Activated B cell treated with CpG ODN at 0.5 μM for 24 hours (primary cell): Measurements from ENCODE around the gene SHISA4. TPM values are rescaled to one million over a fixed set of nuclear protein-coding genes. Genes with fewer than 3 reads are reported as not detected.

Experiments used
- ATAC-seq: fragments of 200-7000 bp; cut with Tn5 transposase; one replicate; pipeline ENCODE4 v1.10.0; 2021; ENCODE audit warnings: low read depth, mild to moderate bottlenecking, moderate library complexity
- CTCF ChIA-PET: fragments of 350-600 bp; sonication (Branson Sonifier 250); formaldehyde crosslinking; loops from one replicate; lab custom pipeline; 2021; ENCODE audit warnings: antibody characterized with exemption; lab: Charles Lee
- POLR2A ChIA-PET: fragments of 350-600 bp; sonication (Branson Sonifier 250); formaldehyde crosslinking; loops from one replicate; lab custom pipeline; 2021; ENCODE audit warnings: antibody characterized with exemption; lab: Charles Lee
- DNase-seq: peaks from one replicate; pipeline ENCODE4 v3.0.0; 2022
- H3K27ac Mint-ChIP-seq: one replicate; pipeline ENCODE4 v1.8.0; 2020; ENCODE audit warnings: mixed read lengths
- H3K27me3 Mint-ChIP-seq: one replicate; pipeline ENCODE4 v1.8.0; 2021; ENCODE audit warnings: mixed read lengths
- H3K36me3 Mint-ChIP-seq: one replicate; pipeline ENCODE4 v1.8.0; 2021; ENCODE audit warnings: low read depth, mixed read lengths
- H3K4me1 Mint-ChIP-seq: one replicate; pipeline ENCODE4 v1.8.0; 2021; ENCODE audit warnings: mixed read lengths
- H3K4me3 Mint-ChIP-seq: one replicate; pipeline ENCODE4 v1.8.0; 2020; ENCODE audit warnings: mild to moderate bottlenecking, mixed read lengths
- H3K9me3 Mint-ChIP-seq: one replicate; pipeline ENCODE4 v1.8.0; 2020; ENCODE audit warnings: mixed read lengths
- intact Hi-C: fragments of 100-400 bp; cut with micrococcal nuclease; formaldehyde crosslinking; loops from one replicate; pipeline ENCODE4 v1.15.1; 2024
- total RNA-seq: library from RNA; stranded (reverse); gene quantifications from 2 replicates; pipeline ENCODE4 v1.2.3, GENCODE V29; 2022
- TF ChIP-seq, protein P1 (sequence below): fragments of 200-600 bp; IDR thresholded peaks from one replicate; pipeline ENCODE4 v1.8.0; 2022; ENCODE audit warnings: antibody characterized with exemption, mild to moderate bottlenecking

SHISA4 gene
- total RNA-seq, 1 donor from 2014 or later = 0.35 TPM

- CTCF ChIA-PET = interaction anchor here (1.0 kb wide), 1 partner anchor 25 kb away, joined by 3 read pairs; no protein-coding TSS in a partner anchor
These were observed 13.5 kb downstream of the SHISA4 start for GRCh38 chr1:201902198-201902597.

DNA sequence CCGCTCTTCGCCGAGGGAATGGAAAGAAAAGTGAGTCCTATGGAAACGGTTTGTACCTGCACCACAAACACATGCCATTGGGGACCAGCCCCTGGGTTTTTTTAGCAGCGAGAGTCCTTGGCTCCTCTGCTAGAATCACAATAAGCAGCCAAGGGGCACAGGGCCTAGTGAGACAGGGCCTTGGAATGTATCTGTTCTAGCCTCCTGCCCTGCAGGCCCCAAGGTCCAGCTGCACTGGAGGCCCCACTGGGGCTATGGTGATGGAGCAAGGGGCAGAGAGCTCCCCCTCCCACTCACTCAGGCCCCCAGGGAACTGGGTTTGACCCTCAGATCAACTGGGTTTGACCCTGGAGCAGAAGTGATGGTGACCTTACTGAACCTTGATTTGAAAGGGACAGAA lies 14.4 kb downstream of the SHISA4 start:
- Mint-ChIP-seq H3K9me3 (no peaks in the 10 kb centered on the region), H3K36me3 (no peaks in the 10 kb centered on the region), H3K27ac (no peak overlapping the region), H3K4me1 (no peaks in the 10 kb centered on the region), H3K27me3 (peaks cover 5% of the 10 kb centered on the region), H3K4me3 (no peak overlapping the region)
- intact Hi-C loops = no loop called here
- DNase-seq (no peak), ATAC-seq (no peak)
- POLR2A ChIA-PET = no interaction called here
- CTCF ChIA-PET = no interaction called here
- TF ChIP-seq, protein P1, sequence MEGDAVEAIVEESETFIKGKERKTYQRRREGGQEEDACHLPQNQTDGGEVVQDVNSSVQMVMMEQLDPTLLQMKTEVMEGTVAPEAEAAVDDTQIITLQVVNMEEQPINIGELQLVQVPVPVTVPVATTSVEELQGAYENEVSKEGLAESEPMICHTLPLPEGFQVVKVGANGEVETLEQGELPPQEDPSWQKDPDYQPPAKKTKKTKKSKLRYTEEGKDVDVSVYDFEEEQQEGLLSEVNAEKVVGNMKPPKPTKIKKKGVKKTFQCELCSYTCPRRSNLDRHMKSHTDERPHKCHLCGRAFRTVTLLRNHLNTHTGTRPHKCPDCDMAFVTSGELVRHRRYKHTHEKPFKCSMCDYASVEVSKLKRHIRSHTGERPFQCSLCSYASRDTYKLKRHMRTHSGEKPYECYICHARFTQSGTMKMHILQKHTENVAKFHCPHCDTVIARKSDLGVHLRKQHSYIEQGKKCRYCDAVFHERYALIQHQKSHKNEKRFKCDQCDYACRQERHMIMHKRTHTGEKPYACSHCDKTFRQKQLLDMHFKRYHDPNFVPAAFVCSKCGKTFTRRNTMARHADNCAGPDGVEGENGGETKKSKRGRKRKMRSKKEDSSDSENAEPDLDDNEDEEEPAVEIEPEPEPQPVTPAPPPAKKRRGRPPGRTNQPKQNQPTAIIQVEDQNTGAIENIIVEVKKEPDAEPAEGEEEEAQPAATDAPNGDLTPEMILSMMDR = no peak

More at GRCh38 chr1:201902198-201902597, 13.5 kb downstream of the SHISA4 start:
- Mint-ChIP-seq H3K36me3 (no peaks in the 10 kb centered on the region), H3K4me3 (no peak overlapping the region), H3K4me1 (no peaks in the 10 kb centered on the region), H3K9me3 (no peaks in the 10 kb centered on the region), H3K27me3 (peaks cover 5% of the 10 kb centered on the region), H3K27ac (no peak overlapping the region)
- POLR2A ChIA-PET = no interaction called here
- no peak for DNase-seq
- intact Hi-C loops = no loop called here
- no peak for ATAC-seq
- TF ChIP-seq, protein P1 = no peak

- H3K9me3 Mint-ChIP-seq = no peaks in the 10 kb centered on the region
- intact Hi-C loops = no loop called here
- ATAC-seq (no peak), DNase-seq (no peak)
- H3K4me1 Mint-ChIP-seq = no peaks in the 10 kb centered on the region
- peaks cover 3% of the 10 kb centered on the region for H3K27me3 Mint-ChIP-seq
- CTCF ChIA-PET = interaction anchor here (1.5 kb wide), 1 partner anchor 9 kb away, joined by 5 read pairs; no protein-coding TSS in a partner anchor
- no peaks in the 10 kb centered on the region for H3K36me3 Mint-ChIP-seq
- no peak overlapping the region for H3K27ac Mint-ChIP-seq
- H3K4me3 Mint-ChIP-seq = no peak overlapping the region
- TF ChIP-seq, protein P1 = no peak
- POLR2A ChIA-PET = no interaction called here
These were observed 15.9 kb downstream of the SHISA4 start for GRCh38 chr1:201904579-201904978.

DNA sequence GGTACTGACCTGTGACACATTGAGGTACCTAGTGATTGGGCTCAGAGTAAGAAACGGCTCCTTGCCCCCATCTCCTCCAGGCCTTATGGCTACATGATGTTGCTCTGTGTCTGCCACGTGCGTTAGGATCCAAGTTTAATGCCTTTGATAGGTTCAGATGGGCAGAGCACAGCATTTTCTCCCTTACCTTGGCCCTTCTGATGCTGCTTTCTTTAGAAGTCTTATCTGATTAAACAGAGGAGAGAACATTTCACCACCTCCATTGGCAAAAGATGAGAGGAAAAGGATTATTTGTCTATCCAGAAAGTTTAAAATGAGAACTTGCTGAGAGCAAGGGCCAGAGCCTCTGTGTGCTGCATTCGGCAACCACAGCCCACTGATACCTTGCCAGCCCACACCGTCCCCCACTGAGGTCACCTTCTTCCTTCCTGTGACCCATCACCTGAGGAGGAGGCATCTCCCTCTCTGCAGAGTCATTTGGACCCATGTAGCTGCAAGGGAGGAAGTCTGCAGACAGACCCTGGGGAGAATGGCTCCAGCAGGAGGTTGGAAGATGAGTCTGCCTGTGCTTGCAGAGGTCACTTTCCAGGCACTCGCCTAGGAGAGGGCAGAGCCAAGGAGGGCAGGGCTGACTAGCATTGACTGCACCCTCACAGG lies 16.7 kb downstream of the SHISA4 start:
- Mint-ChIP-seq H3K27ac (no peak overlapping the region), H3K27me3 (peaks cover 3% of the 10 kb centered on the region), H3K4me3 (no peak overlapping the region), H3K9me3 (no peaks in the 10 kb centered on the region), H3K4me1 (no peaks in the 10 kb centered on the region), H3K36me3 (no peaks in the 10 kb centered on the region)
- ChIA-PET POLR2A (no interaction called here), CTCF (interaction anchor here (1.5 kb wide), 1 partner anchor 10 kb away, joined by 5 read pairs; no protein-coding TSS in a partner anchor)
- no peak for ATAC-seq
- intact Hi-C loops = no loop called here
- TF ChIP-seq, protein P1 = no peak
- no peak for DNase-seq

DNA sequence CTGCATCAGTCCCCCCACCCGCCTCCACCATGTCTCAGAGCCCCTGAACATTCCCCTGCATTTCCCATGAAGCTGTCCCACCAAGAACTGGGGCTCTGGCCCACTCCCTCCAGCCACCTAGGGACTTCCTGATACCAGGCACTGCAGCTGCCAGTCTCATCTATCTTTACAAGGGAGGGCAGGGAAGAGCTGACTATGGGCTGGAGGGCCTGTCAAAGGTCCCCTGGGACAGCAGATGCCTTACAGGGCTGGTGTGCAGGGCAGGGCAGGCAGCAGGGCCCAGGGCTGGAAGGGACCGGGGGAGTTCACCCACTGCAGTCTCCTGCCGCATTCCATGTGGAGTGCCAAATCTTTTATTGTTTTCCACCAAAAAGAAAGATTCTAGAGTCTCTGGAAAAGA lies 17.6 kb downstream of the SHISA4 start:
- intact Hi-C loops = no loop called here
- H3K4me1 Mint-ChIP-seq = no peaks in the 10 kb centered on the region
- peaks cover 2% of the 10 kb centered on the region for H3K27me3 Mint-ChIP-seq
- H3K9me3 Mint-ChIP-seq = no peaks in the 10 kb centered on the region
- ATAC-seq (no peak), DNase-seq (no peak)
- H3K36me3 Mint-ChIP-seq = no peaks in the 10 kb centered on the region
- TF ChIP-seq, protein P1 = no peak
- H3K27ac Mint-ChIP-seq = no peak overlapping the region
- ChIA-PET CTCF (no interaction called here), POLR2A (no interaction called here)
- no peak overlapping the region for H3K4me3 Mint-ChIP-seq
